Measurements from ENCODE around the gene CDKN2C. TPM values are rescaled to one million over a fixed set of nuclear protein-coding genes. Genes with fewer than 3 reads are reported as not detected.

Gene CDKN2C
- total and polyA plus RNA-seq, 10 of the 15 experiments (the other 5 are each of a cell fraction or from before 2014, with no cell fraction given), result 3.3 to 11.7 (median 6.0) TPM

DNA sequence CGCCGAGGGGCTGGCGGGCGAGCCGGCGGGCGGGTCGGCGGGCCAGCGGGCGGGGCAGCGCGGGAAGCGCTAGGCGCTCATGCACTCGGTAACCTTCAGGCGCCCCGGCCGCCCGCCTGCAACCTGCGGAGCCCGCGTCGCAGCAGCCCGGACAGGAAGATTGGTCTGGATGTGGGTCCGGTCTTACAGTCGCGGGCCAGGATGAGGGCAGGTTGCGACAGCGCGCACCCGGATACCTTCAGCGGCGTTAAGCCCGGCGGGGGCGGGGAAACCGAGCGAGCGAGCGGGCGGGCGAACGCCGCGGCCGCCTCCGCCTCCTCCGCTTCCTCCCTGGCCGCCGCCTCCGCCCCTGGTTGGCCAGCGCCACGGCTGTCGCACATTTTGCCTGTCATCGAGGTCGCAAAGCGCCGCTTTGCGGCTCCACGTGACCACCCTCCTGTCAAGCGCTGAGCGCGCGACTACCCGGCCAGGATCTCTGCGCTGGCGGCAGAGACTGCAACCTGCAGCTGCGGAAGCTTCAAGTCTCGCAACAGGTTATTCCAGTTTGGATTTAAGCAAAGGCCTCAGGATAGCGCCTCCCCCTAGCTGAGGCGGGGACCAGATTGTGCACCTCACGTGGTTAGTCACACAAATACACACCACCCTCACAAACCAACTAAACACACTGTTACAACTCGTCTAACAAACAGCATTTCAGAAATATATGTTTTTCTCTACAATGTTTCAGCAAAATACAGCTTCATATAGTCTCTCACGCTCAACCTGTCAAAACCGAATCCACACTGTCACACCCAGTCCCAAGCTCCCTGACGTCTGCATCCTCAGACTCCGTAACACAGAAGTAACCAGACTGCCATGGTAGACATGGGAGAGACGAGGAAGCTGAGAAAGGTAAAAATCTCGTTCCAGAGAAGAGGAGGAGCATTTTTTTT is 9.9 kb upstream of the CDKN2C start, which contains the start of gene FAF1 (continued):
- TF ChIP-seq, protein P1, sequence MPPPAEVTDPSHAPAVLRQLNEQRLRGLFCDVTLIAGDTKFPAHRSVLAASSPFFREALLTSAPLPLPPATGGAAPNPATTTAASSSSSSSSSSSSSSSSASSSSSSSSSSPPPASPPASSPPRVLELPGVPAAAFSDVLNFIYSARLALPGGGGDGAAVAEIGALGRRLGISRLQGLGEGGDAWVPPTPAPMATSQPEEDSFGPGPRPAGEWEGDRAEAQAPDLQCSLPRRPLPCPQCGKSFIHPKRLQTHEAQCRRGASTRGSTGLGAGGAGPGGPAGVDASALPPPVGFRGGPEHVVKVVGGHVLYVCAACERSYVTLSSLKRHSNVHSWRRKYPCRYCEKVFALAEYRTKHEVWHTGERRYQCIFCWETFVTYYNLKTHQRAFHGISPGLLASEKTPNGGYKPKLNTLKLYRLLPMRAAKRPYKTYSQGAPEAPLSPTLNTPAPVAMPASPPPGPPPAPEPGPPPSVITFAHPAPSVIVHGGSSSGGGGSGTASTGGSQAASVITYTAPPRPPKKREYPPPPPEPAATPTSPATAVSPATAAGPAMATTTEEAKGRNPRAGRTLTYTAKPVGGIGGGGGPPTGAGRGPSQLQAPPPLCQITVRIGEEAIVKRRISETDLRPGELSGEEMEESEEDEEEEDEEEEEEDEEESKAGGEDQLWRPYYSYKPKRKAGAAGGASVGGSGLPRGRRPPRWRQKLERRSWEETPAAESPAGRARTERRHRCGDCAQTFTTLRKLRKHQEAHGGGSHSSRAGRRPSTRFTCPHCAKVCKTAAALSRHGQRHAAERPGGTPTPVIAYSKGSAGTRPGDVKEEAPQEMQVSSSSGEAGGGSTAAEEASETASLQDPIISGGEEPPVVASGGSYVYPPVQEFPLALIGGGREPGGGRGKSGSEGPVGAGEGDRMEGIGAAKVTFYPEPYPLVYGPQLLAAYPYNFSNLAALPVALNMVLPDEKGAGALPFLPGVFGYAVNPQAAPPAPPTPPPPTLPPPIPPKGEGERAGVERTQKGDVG (CRISPR knock-in tag; IDR thresholded peaks at IDR 0.05), result no peak
- TF ChIP-seq, protein P2, sequence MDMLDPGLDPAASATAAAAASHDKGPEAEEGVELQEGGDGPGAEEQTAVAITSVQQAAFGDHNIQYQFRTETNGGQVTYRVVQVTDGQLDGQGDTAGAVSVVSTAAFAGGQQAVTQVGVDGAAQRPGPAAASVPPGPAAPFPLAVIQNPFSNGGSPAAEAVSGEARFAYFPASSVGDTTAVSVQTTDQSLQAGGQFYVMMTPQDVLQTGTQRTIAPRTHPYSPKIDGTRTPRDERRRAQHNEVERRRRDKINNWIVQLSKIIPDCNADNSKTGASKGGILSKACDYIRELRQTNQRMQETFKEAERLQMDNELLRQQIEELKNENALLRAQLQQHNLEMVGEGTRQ (IDR thresholded peaks at IDR 0.05; ENCODE audit: borderline replicate concordance, low read depth, low read length), result peak; percentile 98
- TF ChIP-seq, protein P3, sequence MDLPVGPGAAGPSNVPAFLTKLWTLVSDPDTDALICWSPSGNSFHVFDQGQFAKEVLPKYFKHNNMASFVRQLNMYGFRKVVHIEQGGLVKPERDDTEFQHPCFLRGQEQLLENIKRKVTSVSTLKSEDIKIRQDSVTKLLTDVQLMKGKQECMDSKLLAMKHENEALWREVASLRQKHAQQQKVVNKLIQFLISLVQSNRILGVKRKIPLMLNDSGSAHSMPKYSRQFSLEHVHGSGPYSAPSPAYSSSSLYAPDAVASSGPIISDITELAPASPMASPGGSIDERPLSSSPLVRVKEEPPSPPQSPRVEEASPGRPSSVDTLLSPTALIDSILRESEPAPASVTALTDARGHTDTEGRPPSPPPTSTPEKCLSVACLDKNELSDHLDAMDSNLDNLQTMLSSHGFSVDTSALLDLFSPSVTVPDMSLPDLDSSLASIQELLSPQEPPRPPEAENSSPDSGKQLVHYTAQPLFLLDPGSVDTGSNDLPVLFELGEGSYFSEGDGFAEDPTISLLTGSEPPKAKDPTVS (IDR thresholded peaks at IDR 0.05; ENCODE audit: low read depth, low read length), result no peak
- TF ChIP-seq SMARCA5 (IDR thresholded peaks at IDR 0.05), result no peak
- TF ChIP-seq, protein P4, sequence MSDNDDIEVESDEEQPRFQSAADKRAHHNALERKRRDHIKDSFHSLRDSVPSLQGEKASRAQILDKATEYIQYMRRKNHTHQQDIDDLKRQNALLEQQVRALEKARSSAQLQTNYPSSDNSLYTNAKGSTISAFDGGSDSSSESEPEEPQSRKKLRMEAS (IDR thresholded peaks at IDR 0.05; ENCODE audit: low read depth, low read length), result peak; percentile 100
- peak; percentile 87 for TF ChIP-seq CHD2 (IDR thresholded peaks at IDR 0.05; ENCODE audit: borderline replicate concordance, low read depth, low read length)
- no peak for TF ChIP-seq BMI1 (IDR thresholded peaks at IDR 0.05; ENCODE audit: borderline replicate concordance)
- no peak for TF ChIP-seq MTA3 (IDR thresholded peaks at IDR 0.05; ENCODE audit: borderline replicate concordance, low read length)
- peak; percentile 96 for TF ChIP-seq TAF1 (IDR thresholded peaks at IDR 0.05; ENCODE audit: borderline replicate concordance, low read depth, low read length)
- TF ChIP-seq MXI1 (IDR thresholded peaks at IDR 0.05; ENCODE audit: low read depth, low read length), result peak; percentile 96; the same call in 1 of the 2 replicates
- no peak for TF ChIP-seq MYB (IDR thresholded peaks at IDR 0.05; ENCODE audit: borderline replicate concordance, low read depth, low read length)
- TF ChIP-seq, protein P5, sequence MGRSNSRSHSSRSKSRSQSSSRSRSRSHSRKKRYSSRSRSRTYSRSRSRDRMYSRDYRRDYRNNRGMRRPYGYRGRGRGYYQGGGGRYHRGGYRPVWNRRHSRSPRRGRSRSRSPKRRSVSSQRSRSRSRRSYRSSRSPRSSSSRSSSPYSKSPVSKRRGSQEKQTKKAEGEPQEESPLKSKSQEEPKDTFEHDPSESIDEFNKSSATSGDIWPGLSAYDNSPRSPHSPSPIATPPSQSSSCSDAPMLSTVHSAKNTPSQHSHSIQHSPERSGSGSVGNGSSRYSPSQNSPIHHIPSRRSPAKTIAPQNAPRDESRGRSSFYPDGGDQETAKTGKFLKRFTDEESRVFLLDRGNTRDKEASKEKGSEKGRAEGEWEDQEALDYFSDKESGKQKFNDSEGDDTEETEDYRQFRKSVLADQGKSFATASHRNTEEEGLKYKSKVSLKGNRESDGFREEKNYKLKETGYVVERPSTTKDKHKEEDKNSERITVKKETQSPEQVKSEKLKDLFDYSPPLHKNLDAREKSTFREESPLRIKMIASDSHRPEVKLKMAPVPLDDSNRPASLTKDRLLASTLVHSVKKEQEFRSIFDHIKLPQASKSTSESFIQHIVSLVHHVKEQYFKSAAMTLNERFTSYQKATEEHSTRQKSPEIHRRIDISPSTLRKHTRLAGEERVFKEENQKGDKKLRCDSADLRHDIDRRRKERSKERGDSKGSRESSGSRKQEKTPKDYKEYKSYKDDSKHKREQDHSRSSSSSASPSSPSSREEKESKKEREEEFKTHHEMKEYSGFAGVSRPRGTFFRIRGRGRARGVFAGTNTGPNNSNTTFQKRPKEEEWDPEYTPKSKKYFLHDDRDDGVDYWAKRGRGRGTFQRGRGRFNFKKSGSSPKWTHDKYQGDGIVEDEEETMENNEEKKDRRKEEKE (IDR thresholded peaks at IDR 0.05), result no peak
- no peak for TF ChIP-seq NR2C2 (IDR thresholded peaks at IDR 0.05; ENCODE audit: borderline replicate concordance, control insufficient read depth, insufficient read length, low read depth)
- no peak for TF ChIP-seq KAT2A (conservative IDR thresholded peaks at IDR 0.05; ENCODE audit: control insufficient read depth, low read depth, low read length)
- peak; percentile 95 for TF ChIP-seq IKZF1 (conservative IDR thresholded peaks at IDR 0.05)
- peak; percentile 95; the same call in 1 of the 2 replicates for TF ChIP-seq GATAD2B (conservative IDR thresholded peaks at IDR 0.05; ENCODE audit: low read depth)
- peak; percentile 84 for TF ChIP-seq YY1 (IDR thresholded peaks at IDR 0.05; ENCODE audit: low read depth, low read length)
- peak; percentile 98 for TF ChIP-seq PML (IDR thresholded peaks at IDR 0.05; ENCODE audit: low read length)
- peak; percentile 24; the same call in 1 of the 2 replicates for TF ChIP-seq TCF3 (IDR thresholded peaks at IDR 0.05; ENCODE audit: borderline replicate concordance, insufficient read depth, low read depth, low read length)
